CD4-positive, alpha-beta T cell treated with Interleukin-15 for 4 hours (primary cell): ENCODE data around the gene MNAT1.
"Not testable (repeated sequence)": the region's sequence is repeated elsewhere in the genome, so short reads cannot be mapped to it uniquely, and the experiment has no call there.

ENCODE experiments used
- DNase-seq: peaks from one replicate; pipeline ENCODE4 v3.0.0-alpha.2; 2020; ENCODE audit warnings: low spot score

MNAT1 gene

DNA sequence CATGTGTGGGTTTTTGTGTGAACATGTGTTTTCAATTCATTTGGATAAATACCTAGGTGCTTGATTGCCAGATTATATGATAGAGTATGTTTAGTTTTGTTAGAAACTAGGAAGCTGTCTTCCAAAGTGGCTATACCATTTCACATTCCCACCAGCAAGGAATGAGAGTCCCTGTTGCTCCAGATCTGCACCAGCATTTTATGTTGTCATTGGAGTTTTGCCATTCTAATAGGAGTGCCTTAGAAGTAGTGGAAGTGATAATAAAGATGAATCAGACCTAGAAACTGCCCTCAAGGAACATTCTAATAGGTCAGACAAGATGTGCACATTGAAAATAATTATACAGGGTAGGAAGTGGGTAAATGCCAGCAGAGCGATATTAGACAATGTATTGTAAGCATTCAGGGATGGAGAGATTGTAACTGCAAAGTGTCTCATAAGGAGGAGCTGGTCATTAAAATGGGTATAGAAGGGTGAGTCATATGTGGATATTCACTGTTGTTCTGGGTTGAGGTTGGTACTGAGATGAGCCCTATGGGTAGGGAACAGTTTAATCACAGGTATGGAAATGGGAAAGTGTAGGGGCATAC, 71.4 kb downstream of the MNAT1 start:
- DNase-seq: no peak

DNA sequence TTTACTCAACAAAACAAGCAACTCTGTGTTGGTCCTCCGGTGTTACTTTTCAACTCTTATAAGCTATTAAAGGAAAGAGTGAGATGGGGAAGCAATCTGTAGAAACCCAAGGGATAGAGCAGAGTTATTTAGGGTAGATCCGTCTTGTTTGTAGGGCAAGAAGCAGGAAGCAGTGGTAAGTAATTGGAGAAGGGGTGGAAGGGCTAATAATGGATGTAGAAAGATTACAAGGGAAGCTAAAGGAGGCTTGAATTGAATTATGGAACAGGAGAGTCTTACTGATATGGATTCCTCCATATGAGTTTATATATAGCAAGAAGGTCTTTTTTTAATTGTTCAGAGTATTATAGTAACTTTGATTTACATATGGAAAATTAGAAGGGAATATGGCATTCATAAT, 72.7 kb downstream of the MNAT1 start:
- no peak for DNase-seq

DNA sequence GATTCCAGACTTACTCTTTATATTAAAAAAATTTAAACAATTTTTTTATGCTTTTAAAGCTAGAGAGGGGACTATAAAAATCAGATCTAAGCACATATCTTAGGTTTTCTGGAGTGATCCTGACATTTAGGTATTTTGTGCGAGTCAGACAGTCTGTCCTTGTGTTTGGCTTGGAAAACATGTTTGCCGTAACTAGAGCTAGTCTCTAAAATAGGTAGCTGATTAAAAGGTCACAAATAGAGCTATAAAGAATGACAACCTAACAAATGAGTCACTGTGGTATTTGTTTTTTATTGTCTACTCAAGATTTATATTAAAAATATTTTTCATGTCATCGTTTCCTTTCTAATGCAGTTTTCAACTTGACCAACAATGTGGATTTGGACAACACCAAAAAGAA, 73.4 kb downstream of the MNAT1 start:
- no peak for DNase-seq

DNA sequence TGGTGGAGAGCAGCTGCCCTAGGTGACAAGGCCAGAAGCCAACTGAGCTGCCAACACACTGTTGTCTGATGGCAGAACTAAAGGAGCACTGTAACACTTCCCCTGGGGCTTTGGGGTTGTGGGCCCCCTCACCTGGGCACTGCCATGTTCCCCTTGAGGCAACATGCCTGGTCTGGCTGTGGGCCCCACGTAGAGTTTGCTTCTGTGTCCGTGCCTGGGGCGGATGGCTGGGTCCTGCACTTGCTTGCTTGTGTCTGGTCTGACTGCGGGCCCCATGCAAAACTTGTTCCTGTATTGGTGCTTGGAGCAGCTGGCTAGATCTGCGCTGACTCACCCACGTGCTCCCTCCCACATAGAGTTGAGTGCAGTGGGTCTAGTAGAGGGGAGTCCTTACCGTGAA, 78.4 kb downstream of the MNAT1 start:
- no peak for DNase-seq

DNA sequence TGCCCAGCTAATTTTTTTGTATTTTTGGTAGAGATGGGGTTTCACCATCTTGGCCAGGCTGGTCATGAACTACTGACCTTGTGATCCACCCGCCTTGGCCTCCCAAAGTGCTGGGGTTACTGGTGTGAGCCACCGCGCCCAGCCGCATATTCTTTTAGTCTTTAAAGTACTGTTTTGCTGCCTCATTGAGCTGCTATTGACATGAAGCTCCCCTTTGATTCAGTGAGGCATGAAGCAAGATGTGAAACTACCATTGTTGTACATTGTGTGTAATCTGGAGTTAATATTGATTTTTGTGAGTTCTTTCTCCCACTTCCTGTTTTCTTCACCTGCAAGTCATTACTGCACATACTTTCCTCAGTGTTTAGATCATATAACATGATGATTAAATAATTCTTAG, 80.8 kb downstream of the MNAT1 start:
- DNase-seq: no peak

DNA sequence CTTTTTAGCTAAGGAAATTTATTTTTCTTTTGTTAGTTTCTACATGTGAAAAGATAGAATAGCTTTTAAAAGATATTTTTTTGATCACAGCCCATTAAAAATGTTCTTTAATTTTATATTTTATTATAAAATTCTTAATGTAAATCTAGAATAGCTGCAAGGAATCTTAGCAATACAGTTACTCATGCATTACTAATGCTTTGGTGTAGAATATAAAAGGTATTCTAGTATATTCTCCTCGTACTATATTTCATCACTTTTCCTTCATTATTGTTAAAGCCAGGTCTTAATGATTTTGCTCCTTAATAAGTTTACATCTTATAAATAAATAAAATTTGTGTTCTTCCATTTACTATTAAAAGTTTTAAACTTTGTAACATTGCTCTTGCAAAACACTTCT, 82.6 kb downstream of the MNAT1 start:
- no peak for DNase-seq

DNA sequence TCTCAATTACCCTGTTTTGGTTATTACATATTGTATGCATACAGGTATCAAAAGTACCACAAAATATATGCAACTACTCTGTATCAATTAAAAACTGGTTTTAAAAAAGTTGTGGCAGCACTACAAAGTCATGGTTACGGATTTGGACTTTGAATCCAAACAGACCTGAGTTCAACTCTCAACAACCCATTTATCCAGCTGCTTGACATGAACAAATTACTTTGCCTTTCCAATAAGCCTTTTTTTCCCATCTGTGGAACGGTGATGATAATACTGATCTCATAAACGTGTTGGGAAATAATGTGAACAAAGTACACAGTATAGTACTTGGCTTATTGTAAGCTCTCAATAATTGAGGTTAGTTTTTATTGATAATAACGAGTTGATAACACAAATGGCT, 85.0 kb downstream of the MNAT1 start:
- DNase-seq: no peak

DNA sequence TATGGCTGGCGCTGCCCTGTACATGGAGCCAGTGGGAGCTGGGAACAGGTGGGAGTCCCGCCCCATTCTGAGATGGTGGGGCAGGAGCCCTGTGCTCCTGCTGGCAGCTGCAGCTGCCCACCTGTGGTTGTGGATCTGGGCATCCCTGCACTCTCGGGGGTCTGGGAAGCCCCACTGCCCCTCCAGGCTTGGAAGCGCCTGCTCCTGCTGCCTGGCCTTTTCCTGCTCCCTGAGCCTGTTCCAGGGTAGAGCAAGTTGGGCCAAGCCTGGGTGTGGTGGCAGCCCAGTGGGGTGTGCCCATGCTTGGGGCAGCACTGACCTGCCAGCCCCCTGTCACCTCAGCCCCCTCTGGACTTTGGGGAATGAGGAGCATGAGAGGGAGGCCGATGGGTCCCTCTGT, 104.0 kb downstream of the MNAT1 start:
- DNase-seq: no peak

DNA sequence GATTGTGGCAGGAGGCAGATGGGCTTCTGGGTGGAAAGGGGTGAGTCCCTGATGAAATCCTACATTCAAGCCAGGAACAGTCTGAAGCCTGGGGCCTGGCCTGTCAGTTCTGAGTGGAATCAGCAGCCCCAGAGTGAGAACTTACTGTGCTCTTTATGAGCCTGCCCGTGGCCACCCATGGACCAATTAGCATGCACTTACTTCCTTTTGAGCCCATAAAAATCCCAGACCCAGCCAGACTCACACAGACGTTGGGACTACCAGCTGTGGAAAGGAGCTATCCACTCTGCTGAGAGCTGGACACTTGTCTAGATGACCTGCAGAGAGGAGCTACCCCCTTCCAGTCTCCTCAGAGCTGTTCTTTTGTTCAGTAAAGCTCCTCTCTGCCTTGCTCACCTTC, 104.5 kb downstream of the MNAT1 start:
- DNase-seq: no peak

DNA sequence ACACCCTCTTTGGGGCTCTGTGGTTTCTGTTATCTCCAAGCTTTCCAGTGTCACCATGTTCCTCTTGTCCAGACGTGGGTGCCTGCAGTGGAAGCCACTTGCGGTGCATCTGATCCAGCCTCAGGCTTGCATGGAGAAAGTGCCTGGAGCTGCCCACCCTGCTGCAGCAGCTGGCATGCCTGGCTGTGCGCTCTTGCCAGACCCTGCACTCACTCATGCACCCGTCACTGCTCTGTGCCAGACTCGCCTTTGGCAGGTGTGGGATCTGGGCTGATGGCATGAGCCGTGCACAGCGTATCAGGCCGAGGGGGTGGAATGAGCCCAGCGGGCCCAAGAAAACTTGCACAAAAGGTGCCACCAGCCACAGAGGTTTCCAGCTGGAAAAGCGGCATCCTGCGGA, 105.1 kb downstream of the MNAT1 start:
- DNase-seq: no peak

DNA sequence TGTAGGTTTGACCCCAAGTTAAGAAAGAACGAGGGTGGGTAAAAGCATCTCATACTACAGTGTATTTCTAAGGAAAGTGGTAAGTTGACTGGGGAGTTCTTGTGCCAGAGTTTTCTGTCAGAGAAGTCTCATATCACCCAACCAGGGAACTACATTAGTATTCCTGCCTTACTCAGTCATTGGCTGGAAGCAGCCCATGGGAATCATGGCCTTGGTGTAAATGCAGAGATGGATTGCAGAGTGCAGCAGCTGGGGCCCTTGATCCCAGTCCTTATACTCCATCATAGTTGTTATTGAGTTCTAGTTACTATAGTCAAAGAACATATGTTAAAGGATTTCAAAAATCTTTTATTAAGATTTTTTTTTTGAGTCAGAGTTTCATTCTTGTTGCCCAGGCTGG, 105.8 kb downstream of the MNAT1 start:
- no peak for DNase-seq

DNA sequence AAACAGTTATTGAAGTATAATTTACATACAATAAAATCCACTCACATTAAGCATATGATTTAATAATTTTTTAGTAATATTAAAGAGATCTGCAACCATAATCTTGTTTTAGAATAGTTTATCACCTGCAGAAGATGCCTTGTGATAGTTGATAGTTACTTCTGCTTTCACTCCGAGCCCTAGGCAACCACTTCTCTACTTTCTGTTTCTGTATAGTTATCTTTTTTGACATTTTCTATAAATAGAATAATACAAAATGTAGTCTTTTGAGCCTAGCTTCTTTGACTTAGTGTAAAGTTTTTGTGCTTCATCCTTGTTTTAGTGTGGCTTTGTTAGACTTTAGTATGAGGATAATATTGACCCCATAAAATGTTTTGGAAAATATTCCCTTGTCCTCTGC, 111.0 kb downstream of the MNAT1 start:
- no peak for DNase-seq

DNA sequence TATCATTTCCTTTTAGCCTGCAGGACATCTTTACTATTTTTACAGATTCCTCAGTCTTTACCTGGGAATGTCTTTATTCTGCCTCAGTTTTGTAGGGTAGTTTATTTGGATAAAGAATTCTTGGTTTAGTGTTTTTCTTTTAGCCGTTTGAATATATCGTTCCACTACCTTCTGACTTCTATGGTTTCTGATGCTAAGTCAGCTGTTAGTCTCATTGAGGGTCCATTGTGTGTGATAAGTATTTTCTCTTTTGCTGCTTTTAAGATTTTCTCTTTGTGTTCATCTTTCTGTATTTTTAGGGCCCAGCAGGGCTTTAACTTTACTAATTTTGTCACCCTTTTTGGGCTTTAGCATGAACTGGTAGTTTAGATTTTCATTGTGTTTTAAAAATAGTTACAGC, 113.5 kb downstream of the MNAT1 start:
- no peak for DNase-seq

DNA sequence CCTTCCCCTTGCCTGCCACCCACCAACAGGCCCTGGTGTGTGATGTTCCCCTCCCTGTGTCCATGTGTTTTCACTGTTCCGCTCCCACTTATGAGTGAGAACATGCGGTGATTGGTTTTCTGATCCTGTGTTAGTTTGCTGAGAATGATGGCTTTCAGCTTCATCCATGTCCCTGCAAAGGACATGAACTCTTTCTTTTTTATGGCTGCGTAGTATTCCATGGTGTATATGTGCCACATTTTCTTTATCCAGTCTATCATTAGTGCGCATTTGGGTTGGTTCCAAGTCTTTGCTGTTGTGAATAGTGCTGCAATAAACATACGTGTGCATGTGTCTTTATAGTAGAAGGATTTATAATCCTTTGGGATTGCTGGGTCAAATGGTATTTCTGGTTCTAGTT, 117.1 kb downstream of the MNAT1 start:
- not testable (repeated sequence) for DNase-seq

DNA sequence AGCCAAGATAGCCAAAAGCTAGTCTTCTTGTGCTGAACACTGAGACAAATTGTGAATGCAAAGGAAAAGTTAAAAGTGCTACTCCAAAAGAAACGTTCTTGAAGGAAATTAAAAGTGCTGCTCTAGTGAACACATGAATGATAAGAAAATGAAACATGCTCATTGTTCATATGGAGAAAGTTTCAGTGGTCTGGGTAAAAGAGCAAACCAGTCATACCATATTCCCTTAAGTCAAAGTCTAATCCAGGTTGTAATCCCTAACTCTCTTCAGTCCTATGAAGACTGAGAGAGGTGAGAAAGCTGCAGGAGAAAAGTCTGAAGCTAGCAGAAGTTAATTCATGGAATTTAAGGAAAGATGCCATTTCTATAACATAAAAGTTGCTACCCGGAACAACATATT, 121.5 kb downstream of the MNAT1 start:
- DNase-seq: no peak

DNA sequence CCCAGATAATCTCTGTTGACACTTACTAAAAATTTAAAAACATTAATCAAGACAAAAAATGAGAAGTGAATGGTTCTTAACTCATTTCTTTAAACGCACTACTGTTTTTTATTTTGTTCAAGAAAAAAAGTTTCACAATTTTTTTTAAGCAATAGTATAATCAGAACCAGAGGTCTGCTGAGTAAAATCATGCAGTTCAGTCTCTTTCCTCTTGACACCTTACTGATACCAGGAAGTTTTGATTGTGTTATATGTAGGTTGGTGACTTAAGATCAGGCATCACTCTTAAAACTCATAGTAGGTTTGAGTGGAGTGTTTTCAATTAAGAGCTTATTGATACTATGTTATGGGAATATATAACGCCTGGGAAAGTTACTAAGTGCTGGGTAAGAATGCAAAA, 125.0 kb downstream of the MNAT1 start:
- DNase-seq: no peak

DNA sequence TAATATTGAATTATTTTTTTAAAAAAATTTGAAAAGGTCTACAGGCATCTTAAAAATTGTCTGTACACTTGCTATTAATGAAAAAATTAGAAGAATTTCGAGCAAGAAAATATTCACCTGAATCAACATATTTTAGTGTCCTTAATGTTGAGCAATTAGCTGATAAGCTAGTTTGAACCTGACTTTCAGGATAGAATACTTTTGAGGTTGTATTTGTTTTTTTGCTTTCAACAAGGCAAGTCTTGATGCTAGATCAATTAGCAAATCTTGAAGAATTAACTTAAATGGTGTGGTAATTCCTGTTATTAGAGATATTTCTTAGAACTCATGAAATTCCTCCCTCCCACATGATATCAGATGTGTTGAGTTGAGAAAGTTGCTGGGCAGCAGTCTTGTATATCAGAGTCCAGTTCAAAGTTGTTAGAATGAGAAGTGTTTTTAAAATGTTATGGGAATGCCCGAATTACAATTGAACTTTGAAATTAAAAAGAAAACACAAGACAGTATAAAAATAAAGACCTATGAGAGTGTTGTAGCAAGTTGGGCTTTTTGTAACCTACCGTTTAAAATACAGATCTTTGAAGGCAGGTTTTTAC, 127.1 kb downstream of the MNAT1 start:
- no peak for DNase-seq

DNA sequence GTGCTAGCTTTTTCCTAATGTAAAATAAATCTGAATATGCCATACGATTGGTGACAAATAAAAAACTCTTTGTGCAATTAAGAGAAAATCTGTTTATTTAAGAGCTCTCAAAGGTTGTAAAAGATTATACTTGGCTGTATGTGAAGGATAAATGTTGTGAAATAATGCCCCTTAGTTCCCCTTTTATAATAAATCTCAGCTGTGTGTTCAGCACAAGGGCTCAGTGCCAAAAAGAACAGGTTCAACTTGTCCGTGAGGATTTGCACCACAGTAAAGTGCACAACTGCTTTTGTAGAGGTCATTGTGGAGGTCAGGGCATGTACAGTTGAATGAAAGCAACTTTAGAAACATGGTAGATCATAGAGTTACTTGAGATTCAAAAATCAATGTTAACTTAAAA, 127.7 kb downstream of the MNAT1 start:
- DNase-seq: no peak

DNA sequence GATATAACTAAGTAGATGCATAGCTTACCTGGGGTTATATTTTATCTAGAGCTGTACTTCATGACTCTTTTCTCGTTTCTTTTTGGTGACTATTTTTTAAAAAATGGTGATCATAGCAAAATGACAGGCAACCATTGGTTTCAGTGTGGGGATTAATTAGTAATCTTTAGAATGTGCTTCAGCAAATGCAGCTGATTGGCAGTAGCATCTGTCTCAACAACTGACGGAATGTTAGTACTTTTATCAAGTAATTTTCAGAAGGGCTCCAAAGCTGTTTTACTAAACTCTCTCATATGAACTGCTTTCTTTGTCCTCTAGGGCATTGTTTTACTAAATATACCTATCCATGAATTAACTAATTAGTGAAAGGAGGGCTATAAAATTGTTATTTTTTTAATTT, 128.7 kb downstream of the MNAT1 start:
- no peak for DNase-seq

DNA sequence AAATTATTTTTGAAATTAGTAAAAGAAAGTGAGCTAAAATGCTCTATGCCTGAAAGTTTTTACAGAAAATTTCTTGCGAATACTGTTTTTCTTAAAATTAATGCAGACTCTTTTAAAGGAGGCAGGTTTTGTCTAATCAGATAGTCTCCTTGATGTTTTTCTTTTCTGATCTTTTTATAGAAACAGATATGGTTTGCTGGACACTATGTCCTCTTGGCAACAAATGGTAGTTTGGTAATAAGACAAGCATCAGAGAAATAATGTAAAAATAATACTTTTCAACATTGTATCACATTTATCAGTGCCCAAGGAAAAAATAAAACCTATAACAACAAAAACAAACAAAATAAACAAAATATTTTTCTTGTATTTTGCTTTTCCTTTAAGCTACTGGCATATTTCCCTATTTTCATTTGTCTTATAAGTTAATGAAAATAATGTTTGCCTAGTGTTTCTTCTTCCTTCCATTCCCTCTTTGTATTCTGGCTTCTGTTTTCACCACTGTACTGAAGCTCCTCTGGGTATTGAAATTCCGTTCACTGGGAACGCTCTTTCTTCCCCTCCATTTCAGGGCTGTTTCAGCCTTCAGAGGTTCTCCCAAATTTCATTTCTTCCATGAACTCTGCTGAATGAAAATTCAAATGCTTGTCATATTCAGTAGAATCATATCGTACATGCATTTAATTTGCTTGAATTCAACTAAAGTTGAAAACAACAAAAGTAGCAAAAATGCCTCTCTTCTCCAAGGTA, 131.0 kb downstream of the MNAT1 start:
- DNase-seq: no peak

DNA sequence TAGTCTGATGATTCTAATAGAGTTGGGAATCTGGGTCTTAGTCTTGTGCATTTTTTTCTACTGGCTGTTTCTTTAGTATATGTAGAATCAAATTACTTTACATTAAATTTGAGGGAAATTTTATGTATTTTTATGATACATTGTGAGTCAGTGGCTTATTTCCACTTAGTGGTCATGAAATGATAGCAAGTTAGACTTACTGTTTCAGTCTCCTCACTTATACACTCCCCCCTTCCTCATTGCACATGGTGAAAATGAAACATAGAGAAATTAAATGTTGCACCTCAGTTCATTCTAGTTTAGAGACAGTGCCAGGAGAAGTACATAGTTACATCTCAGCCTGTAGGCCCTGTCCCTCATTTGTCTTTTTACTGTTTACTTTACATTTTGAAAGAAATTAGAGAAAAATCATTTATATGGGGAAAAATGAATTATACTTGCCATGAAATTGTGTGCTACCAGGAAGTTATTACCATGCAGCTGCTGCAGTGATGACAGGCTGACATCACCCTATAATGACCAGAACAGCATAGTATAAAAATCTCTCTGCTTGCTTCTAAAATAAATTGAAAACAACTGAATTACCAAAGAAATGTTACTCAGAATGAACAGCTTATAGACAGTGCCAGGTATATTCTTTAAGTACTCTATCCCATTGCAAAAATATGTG, 133.1 kb downstream of the MNAT1 start:
- DNase-seq: no peak

DNA sequence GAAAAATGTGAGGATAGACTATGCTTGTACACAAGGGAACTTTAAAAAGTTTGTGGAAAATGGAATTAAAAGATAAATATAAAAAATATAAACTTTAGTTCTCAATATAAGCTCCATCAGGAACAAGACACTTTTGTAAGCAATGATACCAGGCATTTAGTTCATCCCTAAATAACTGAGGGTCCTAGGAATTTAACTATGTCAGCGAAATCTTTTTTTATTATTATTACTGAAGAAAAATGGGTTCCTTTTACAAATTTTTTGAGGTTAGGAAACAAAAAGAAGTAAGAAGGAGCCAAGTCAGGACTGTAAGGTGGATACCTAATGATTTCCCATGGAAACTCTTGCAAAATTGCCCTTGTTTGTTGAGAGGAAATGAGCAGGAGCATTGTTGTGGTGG, 143.6 kb downstream of the MNAT1 start:
- no peak for DNase-seq

DNA sequence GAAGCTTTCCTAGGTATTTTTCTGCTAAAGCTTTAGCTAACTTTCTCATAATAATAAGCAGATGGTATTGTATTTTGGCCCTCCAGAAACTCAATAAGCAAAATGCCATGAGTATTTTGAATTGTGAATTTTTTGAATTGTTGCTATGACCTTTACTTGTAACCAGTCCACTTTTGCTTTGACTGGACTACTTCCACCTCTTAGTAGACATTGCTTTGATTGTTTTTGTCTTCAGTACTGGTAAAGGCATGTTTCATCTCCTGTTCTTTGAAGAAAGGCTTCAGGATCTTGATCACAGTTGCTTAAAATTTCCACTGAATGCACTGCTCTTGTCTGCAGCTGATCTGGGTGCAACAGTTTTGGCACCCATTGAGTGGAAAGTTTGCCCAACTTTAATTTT, 144.0 kb downstream of the MNAT1 start:
- DNase-seq: no peak
